ENCODE results near the gene ZMYND8.

DNA sequence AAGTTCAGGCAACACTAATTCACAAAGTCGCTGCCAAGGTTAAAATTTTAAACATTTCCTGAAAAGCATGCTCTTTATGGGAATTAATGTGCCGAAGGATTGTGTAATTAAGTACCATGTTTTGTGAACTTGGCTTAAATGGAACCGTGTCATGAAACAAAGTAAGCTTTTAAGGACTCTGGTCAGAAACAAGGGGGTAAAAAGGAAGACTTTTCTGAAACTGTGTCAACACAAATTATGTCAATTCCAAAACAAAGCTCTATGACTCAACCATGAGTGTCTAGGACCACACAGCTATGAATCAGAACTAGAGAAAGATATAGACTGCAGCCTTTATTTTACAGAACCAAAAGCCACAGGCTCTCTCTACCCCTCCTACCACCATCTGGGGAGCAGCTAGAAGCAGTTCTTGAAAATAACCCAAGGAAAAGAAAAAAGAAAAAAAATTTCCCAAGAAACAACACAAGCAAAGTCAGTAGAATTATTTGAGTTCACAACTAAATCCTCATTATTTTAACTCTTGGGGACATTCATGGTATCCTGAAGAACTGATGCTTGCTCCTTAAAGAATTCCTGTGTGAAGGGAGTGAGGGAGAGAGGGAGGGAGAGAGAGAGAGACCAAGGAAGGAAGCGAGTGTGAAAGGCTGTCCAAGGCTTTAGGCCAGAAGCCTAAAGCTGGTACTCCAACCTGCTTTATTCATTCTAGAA, 81.9 kb downstream of the ZMYND8 start:
- TF ChIP-seq YY1 (IDR thresholded peaks at IDR 0.05; ENCODE audit: insufficient read depth, insufficient read length) (no peak), ZNF274 (IDR thresholded peaks at IDR 0.05; ENCODE audit: low read depth, low read length) (no peak), SUZ12 (IDR thresholded peaks at IDR 0.05; ENCODE audit: extremely low read depth, insufficient read depth, insufficient read length) (no peak)

Data from NT2/D1 (cell line).